Liver (tissue), 9 donors: ENCODE results near the gene CLRN3. TPM values are rescaled to one million over a fixed set of nuclear protein-coding genes. Genes with fewer than 3 reads are reported as not detected.

Source experiments
- DNase-seq: peaks from one replicate; pipeline ENCODE4 v3.0.0-alpha.2; 2017; ENCODE audit warnings: low spot score
- H3K27ac ChIP-seq, 2 donors: one replicate each; pipeline ENCODE4 v1.7.0; 2013; ENCODE audit warnings: inconsistent platforms in 2 of 2, low read length in 2 of 2, control low read depth in 1 of 2, low read depth in 1 of 2, mild to moderate bottlenecking in 1 of 2
- H3K27me3 ChIP-seq, 4 donors: one replicate each; pipeline versions ENCODE4 v1.6.1 to v1.7.0; 2013; ENCODE audit warnings: low read length in 3 of 4, inconsistent platforms in 1 of 4, mild to moderate bottlenecking in 1 of 4, moderate library complexity in 1 of 4; ENCODE audit not compliant: control insufficient read depth in 4 of 4, insufficient read depth in 4 of 4
- H3K36me3 ChIP-seq, 4 donors: one replicate each; pipeline versions ENCODE4 v1.6.1 to v1.7.0; 2013; ENCODE audit warnings: low read length in 3 of 4, mild to moderate bottlenecking in 3 of 4, low read depth in 1 of 4, moderate library complexity in 1 of 4; ENCODE audit not compliant: control insufficient read depth in 4 of 4, insufficient read depth in 3 of 4
- H3K4me1 ChIP-seq, 4 donors: one replicate each; pipeline versions ENCODE4 v1.6.1 to v1.7.0; 2013; ENCODE audit warnings: low read length in 3 of 4, mild to moderate bottlenecking in 3 of 4, moderate library complexity in 1 of 4; ENCODE audit not compliant: control insufficient read depth in 4 of 4, insufficient read depth in 4 of 4
- H3K4me3 ChIP-seq, 3 donors: one replicate each; pipeline versions ENCODE4 v1.6.1 to v1.7.0; 2013; ENCODE audit warnings: low read length in 3 of 3, control low read depth in 1 of 3, low read depth in 1 of 3, mild to moderate bottlenecking in 1 of 3
- H3K9ac ChIP-seq, 2 donors: one replicate each; pipeline ENCODE4 v1.7.0; 2013; ENCODE audit warnings: low read length in 2 of 2, mild to moderate bottlenecking in 2 of 2, moderate library complexity in 2 of 2, control low read depth in 1 of 2, low read depth in 1 of 2
- H3K9me3 ChIP-seq, 4 donors: one replicate each; pipeline versions ENCODE4 v1.6.1 to v1.7.0; 2013; ENCODE audit warnings: low read length in 3 of 4; ENCODE audit not compliant: control insufficient read depth in 4 of 4
- FOXA1 ChIP-seq: IDR thresholded peaks from 2 replicates; pipeline ENCODE4 v1.6.1; 2016; ENCODE audit warnings: antibody characterized with exemption
- FOXA2 ChIP-seq: IDR thresholded peaks from 2 replicates; pipeline ENCODE4 v1.6.1; 2016; ENCODE audit warnings: antibody characterized with exemption
- GABPA ChIP-seq, 2 donors: IDR thresholded peaks in 1 of 2; conservative IDR thresholded peaks in 1 of 2; 2 replicates each; pipeline ENCODE4 v1.6.1; 2016; ENCODE audit warnings: antibody characterized with exemption in 2 of 2, mild to moderate bottlenecking in 1 of 2, moderate library complexity in 1 of 2
- HNF4A ChIP-seq, 2 donors: conservative IDR thresholded peaks; 2 replicates each; pipeline ENCODE4 v1.6.1; 2016; ENCODE audit warnings: antibody characterized with exemption in 2 of 2, mild to moderate bottlenecking in 2 of 2
- HNF4G ChIP-seq: IDR thresholded peaks from 2 replicates; pipeline ENCODE4 v1.6.1; 2016; ENCODE audit warnings: antibody characterized with exemption
- NR2F2 ChIP-seq: IDR thresholded peaks from 2 replicates; pipeline ENCODE4 v1.6.1; 2016; ENCODE audit warnings: antibody characterized with exemption
- RXRA ChIP-seq, 2 donors: IDR thresholded peaks; 2 replicates each; pipeline ENCODE4 v1.6.1; 2017 to 2018; ENCODE audit warnings: antibody characterized with exemption in 2 of 2, mild to moderate bottlenecking in 1 of 2
- SP1 ChIP-seq: IDR thresholded peaks from 2 replicates; pipeline ENCODE4 v1.6.1; 2018; ENCODE audit warnings: antibody characterized with exemption, mild to moderate bottlenecking
- TAF1 ChIP-seq: conservative IDR thresholded peaks from 2 replicates; pipeline ENCODE4 v1.6.1; 2016; ENCODE audit warnings: antibody characterized with exemption, mild to moderate bottlenecking
- YY1 ChIP-seq: IDR thresholded peaks from 2 replicates; pipeline ENCODE4 v1.6.1; 2016; ENCODE audit warnings: antibody characterized with exemption, mild to moderate bottlenecking
- ZBTB33 ChIP-seq: IDR thresholded peaks from 2 replicates; pipeline ENCODE4 v1.6.1; 2016; ENCODE audit warnings: antibody characterized with exemption
- WGBS: extraction: QIAGEN DNeasy Blood & Tissue Kit; methylation state at CpG from one replicate; pipeline ENCODE4 v1.1.7; 2013; 5-methylcytosine and 5-hydroxymethylcytosine counted together
- polyA plus RNA-seq, 2 donors: library from polyadenylated mRNA; stranded (reverse) in 1 of 2; unstranded in 1 of 2; fragments of 200-250 nt in 1 of 2; fragments of >200 nt in 1 of 2; fragmentation: Nextera tagmentation in 1 of 2; extraction: Ambion mirVana in 1 of 2; gene quantifications; one replicate each; pipeline versions ENCODE4 v1.2.1 to v1.2.3, GENCODE V29; 2013 to 2015
- total RNA-seq, 2 donors: library from RNA; depleted of rRNA; stranded (reverse); fragments of >200 nt; gene quantifications; one replicate each; pipeline ENCODE4 v1.2.3, GENCODE V29; 2014
- TF ChIP-seq, protein P1 (sequence below): IDR thresholded peaks from 2 replicates; pipeline ENCODE4 v1.6.1; 2016; ENCODE audit warnings: antibody characterized with exemption, mild to moderate bottlenecking
- TF ChIP-seq, protein P2 (sequence below): fragments of 150-350 bp; IDR thresholded peaks from 2 replicates; pipeline ENCODE4 v1.5.1; 2017; ENCODE audit warnings: improper control_type of control experiment, low read depth, low read length; ENCODE audit not compliant: missing input control
- donor health status: healthy.
- donor health status: healthy.
- donor health status: healthy.
- donor health status: healthy.
- donor health status: healthy.

Gene CLRN3
- total and polyA plus RNA-seq, 4 donors, result 0.33 to 16.9 (median 6.9) TPM

DNA sequence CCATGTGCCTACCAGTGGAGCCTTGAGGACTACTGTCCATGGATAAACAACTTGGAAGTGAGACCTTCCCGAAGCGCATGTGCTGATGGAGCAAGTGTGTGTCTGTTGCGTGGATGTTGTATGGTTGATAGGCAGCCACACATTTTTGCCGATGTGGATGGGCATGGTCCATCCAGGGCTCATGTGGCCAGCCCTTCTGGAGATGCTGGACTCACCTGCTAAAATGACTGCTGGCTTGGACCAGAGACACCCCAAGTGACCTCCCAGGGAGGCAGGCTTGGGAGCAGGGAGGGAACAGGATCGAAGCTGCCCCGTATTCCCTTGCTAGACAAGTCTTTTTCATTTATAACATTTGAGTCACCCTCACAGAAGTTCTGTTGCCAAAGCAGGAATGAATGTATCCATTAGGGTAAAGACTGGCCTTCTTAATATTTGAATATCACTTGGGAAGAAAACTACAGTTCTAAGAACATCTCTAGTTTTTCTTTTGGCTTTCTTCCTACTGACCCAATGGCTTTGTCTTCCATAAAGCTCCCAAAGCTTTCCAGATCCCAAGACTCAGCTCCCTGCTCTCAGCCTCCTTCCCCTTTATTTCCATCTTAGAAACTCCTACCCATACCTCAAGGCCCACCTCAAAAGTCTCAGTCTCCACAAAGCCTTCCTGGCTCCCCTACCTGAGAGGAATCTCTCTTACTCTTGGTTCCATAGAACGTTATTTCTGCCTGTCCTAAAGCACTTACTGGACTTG, 17.1 kb upstream of the CLRN3 start:
- no peaks in the 10 kb centered on the region for H3K36me3 ChIP-seq
- H3K4me1 ChIP-seq, result peaks cover 2 to 18% (median 9%) of the 10 kb centered on the region in 4 donors
- H3K4me3 ChIP-seq, result no peak overlapping the region
- TF ChIP-seq FOXA2, result no peak
- no peak for TF ChIP-seq HNF4G
- no peak for TF ChIP-seq TAF1
- TF ChIP-seq, protein P1, sequence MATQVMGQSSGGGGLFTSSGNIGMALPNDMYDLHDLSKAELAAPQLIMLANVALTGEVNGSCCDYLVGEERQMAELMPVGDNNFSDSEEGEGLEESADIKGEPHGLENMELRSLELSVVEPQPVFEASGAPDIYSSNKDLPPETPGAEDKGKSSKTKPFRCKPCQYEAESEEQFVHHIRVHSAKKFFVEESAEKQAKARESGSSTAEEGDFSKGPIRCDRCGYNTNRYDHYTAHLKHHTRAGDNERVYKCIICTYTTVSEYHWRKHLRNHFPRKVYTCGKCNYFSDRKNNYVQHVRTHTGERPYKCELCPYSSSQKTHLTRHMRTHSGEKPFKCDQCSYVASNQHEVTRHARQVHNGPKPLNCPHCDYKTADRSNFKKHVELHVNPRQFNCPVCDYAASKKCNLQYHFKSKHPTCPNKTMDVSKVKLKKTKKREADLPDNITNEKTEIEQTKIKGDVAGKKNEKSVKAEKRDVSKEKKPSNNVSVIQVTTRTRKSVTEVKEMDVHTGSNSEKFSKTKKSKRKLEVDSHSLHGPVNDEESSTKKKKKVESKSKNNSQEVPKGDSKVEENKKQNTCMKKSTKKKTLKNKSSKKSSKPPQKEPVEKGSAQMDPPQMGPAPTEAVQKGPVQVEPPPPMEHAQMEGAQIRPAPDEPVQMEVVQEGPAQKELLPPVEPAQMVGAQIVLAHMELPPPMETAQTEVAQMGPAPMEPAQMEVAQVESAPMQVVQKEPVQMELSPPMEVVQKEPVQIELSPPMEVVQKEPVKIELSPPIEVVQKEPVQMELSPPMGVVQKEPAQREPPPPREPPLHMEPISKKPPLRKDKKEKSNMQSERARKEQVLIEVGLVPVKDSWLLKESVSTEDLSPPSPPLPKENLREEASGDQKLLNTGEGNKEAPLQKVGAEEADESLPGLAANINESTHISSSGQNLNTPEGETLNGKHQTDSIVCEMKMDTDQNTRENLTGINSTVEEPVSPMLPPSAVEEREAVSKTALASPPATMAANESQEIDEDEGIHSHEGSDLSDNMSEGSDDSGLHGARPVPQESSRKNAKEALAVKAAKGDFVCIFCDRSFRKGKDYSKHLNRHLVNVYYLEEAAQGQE, result no peak
- no peak for TF ChIP-seq NR2F2
- TF ChIP-seq, protein P2, sequence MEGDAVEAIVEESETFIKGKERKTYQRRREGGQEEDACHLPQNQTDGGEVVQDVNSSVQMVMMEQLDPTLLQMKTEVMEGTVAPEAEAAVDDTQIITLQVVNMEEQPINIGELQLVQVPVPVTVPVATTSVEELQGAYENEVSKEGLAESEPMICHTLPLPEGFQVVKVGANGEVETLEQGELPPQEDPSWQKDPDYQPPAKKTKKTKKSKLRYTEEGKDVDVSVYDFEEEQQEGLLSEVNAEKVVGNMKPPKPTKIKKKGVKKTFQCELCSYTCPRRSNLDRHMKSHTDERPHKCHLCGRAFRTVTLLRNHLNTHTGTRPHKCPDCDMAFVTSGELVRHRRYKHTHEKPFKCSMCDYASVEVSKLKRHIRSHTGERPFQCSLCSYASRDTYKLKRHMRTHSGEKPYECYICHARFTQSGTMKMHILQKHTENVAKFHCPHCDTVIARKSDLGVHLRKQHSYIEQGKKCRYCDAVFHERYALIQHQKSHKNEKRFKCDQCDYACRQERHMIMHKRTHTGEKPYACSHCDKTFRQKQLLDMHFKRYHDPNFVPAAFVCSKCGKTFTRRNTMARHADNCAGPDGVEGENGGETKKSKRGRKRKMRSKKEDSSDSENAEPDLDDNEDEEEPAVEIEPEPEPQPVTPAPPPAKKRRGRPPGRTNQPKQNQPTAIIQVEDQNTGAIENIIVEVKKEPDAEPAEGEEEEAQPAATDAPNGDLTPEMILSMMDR, result no peak
- TF ChIP-seq RXRA (IDR thresholded peaks at IDR 0.05), result no peak
- no peak for TF ChIP-seq YY1
- no peak for TF ChIP-seq GABPA (IDR thresholded peaks at IDR 0.05 in 1 of 2, conservative IDR thresholded peaks at IDR 0.05 in 1 of 2)
- TF ChIP-seq SP1, result no peak
- TF ChIP-seq ZBTB33, result no peak
- peaks cover 0 to 2% (median 0%) of the 10 kb centered on the region in 4 donors for H3K27me3 ChIP-seq
- H3K27ac ChIP-seq, result no peak overlapping the region
- no peak for DNase-seq
- 88% methylated on average over 7 of the region's 7 CpGs for WGBS
- no peak overlapping the region for H3K9ac ChIP-seq
- H3K9me3 ChIP-seq, result no peaks in the 10 kb centered on the region

DNA sequence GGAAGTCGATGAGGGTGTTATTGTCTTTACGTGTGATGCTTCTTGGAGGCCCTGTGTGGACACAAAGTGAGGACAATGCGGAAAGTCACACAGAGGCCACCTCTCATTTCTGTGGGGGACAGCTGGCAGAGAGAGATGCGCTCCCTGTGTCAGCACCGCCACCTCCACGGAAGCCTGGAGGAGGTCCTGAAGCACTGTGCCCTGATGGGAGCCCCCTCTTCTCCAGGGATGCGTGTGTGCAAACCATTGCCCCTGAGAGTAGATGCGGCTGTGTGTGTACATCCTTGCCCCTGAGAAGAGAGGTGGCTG, 16.2 kb upstream of the CLRN3 start:
- WGBS, result 86% methylated on average over 8 of the region's 8 CpGs

More for the DNA sequence above, 16.2 kb upstream of the CLRN3 start:
- peaks cover 2 to 18% (median 9%) of the 10 kb centered on the region in 4 donors for H3K4me1 ChIP-seq
- H3K27me3 ChIP-seq, result peaks cover 0 to 2% (median 0%) of the 10 kb centered on the region in 4 donors
- DNase-seq, result no peak
- no peak overlapping the region for H3K4me3 ChIP-seq
- no peaks in the 10 kb centered on the region for H3K9me3 ChIP-seq
- H3K27ac ChIP-seq, result no peak overlapping the region
- H3K9ac ChIP-seq, result no peak overlapping the region
- no peaks in the 10 kb centered on the region for H3K36me3 ChIP-seq
- no peak for TF ChIP-seq HNF4A (conservative IDR thresholded peaks at IDR 0.05)
- no peak for TF ChIP-seq FOXA1
- TF ChIP-seq GABPA (IDR thresholded peaks at IDR 0.05 in 1 of 2, conservative IDR thresholded peaks at IDR 0.05 in 1 of 2), result no peak
